ENCODE results near the gene DUSP6. TPM values are rescaled to one million over a fixed set of nuclear protein-coding genes. Genes with fewer than 3 reads are reported as not detected.

The DUSP6 gene
- total and polyA plus RNA-seq, 2 of the 13 experiments (the other 11 are each of a cell fraction or from before 2014, with no cell fraction given) = 40.9 to 161 TPM

GRCh38 chr12:89372584-89373370, 20.5 kb upstream of the DUSP6 start:
- in situ Hi-C loops (cut with HindIII; ENCODE audit: extremely low pct_ligation_motif_present, low pct_unique_long_range_greater_than_20kb) = no loop called here

GRCh38 chr12:89370850-89371249, 18.5 kb upstream of the DUSP6 start:
- WGBS (ENCODE audit: low lambda C conversion rate) = 62% methylated on average over 7 of the region's 7 CpGs
- TF ChIP-seq, protein P1, sequence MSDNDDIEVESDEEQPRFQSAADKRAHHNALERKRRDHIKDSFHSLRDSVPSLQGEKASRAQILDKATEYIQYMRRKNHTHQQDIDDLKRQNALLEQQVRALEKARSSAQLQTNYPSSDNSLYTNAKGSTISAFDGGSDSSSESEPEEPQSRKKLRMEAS (IDR thresholded peaks at IDR 0.05) = peak; percentile 18; the same call in 1 of the 2 replicates
- TF ChIP-seq EP300 (IDR thresholded peaks at IDR 0.05; ENCODE audit: low read depth in 2 of 2, low read length in 2 of 2) (peak in 1 of 2 experiments; percentile 53; a peak in 1 of 4 replicates), EP300 (CRISPR knock-in tag; IDR thresholded peaks at IDR 0.05; ENCODE audit: borderline replicate concordance) (no peak), HNF4A (CRISPR knock-in tag; IDR thresholded peaks at IDR 0.05) (0 out of 2 replicates have a peak, but pooled peaks have one; percentile 11)
- TF ChIP-seq, protein P2, sequence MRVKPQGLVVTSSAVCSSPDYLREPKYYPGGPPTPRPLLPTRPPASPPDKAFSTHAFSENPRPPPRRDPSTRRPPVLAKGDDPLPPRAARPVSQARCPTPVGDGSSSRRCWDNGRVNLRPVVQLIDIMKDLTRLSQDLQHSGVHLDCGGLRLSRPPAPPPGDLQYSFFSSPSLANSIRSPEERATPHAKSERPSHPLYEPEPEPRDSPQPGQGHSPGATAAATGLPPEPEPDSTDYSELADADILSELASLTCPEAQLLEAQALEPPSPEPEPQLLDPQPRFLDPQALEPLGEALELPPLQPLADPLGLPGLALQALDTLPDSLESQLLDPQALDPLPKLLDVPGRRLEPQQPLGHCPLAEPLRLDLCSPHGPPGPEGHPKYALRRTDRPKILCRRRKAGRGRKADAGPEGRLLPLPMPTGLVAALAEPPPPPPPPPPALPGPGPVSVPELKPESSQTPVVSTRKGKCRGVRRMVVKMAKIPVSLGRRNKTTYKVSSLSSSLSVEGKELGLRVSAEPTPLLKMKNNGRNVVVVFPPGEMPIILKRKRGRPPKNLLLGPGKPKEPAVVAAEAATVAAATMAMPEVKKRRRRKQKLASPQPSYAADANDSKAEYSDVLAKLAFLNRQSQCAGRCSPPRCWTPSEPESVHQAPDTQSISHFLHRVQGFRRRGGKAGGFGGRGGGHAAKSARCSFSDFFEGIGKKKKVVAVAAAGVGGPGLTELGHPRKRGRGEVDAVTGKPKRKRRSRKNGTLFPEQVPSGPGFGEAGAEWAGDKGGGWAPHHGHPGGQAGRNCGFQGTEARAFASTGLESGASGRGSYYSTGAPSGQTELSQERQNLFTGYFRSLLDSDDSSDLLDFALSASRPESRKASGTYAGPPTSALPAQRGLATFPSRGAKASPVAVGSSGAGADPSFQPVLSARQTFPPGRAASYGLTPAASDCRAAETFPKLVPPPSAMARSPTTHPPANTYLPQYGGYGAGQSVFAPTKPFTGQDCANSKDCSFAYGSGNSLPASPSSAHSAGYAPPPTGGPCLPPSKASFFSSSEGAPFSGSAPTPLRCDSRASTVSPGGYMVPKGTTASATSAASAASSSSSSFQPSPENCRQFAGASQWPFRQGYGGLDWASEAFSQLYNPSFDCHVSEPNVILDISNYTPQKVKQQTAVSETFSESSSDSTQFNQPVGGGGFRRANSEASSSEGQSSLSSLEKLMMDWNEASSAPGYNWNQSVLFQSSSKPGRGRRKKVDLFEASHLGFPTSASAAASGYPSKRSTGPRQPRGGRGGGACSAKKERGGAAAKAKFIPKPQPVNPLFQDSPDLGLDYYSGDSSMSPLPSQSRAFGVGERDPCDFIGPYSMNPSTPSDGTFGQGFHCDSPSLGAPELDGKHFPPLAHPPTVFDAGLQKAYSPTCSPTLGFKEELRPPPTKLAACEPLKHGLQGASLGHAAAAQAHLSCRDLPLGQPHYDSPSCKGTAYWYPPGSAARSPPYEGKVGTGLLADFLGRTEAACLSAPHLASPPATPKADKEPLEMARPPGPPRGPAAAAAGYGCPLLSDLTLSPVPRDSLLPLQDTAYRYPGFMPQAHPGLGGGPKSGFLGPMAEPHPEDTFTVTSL (CRISPR knock-in tag; IDR thresholded peaks at IDR 0.05; ENCODE audit: borderline replicate concordance) = no peak
- Histone ChIP-seq H3K4me2 (ENCODE audit: low read depth, low read length) (peak overlapping the region; percentile 13), H3K27ac (ENCODE audit: extremely low read length, insufficient read depth, low read length) (no peak overlapping the region), H3K79me2 (ENCODE audit: insufficient read depth, low read length) (no peaks in the 10 kb centered on the region), H3K4me1 (ENCODE audit: insufficient read depth, low read length) (peaks cover 63% of the 10 kb centered on the region), H3K36me3 (replicated peaks in 1 of 2; ENCODE audit: control insufficient read depth in 1 of 2, insufficient read depth in 2 of 2, low read length in 2 of 2) (no peaks in the 10 kb centered on the region), H3K9ac (ENCODE audit: insufficient read depth, low read depth, low read length) (no peak overlapping the region), H4K20me1 (ENCODE audit: insufficient read depth, low read length) (no peaks in the 10 kb centered on the region), H3K9me3 (ENCODE audit: low read length) (no peaks in the 10 kb centered on the region), H2AFZ (ENCODE audit: low read length) (peak overlapping the region; percentile 58), H3K4me3 (replicated peaks in 1 of 3; ENCODE audit: insufficient read depth in 1 of 3, low read depth in 2 of 3, low read length in 3 of 3) (no peak overlapping the region), H3K27me3 (ENCODE audit: control insufficient read depth in 1 of 2, insufficient read depth in 2 of 2, low read length in 2 of 2) (no peaks in the 10 kb centered on the region)
- CTCF ChIA-PET (ENCODE audit: low intra/inter-chr PET ratio, low total read pairs) = no interaction called here
- intact Hi-C loops (cut with micrococcal nuclease; ENCODE audit: unreplicated experiment) (no loop called here), in situ Hi-C loops (cut with HindIII; ENCODE audit: extremely low pct_ligation_motif_present, low pct_unique_long_range_greater_than_20kb) (no loop called here)
- FAIRE-seq = no peak
- no TSS peak for BruUV-seq (replicated peaks)
- no peak for DNase-seq (ENCODE audit: low spot score)
- POLR2A ChIA-PET = interaction anchor here (17.8 kb wide), 1 partner anchor 15 kb away, joined by 430 read pairs; the partner anchor contains the start of gene DUSP6
- ATAC-seq = peak; percentile 23; the same call in 1 of the 3 replicates

More at GRCh38 chr12:89372584-89373370, 20.5 kb upstream of the DUSP6 start:
- POLR2A ChIA-PET = interaction anchor here (17.8 kb wide), 1 partner anchor 17 kb away, joined by 430 read pairs; the partner anchor contains the start of gene DUSP6
- no peak for TF ChIP-seq ZNF672 (CRISPR knock-in tag; IDR thresholded peaks at IDR 0.05)
- no TSS peak for BruUV-seq (replicated peaks)
- peaks cover 83% of the 10 kb centered on the region for H3K4me1 ChIP-seq (ENCODE audit: insufficient read depth, low read length)
- no peak overlapping the region for H3K9ac ChIP-seq (ENCODE audit: insufficient read depth, low read depth, low read length)
- peak overlapping the region; percentile 8 for H3K27ac ChIP-seq (ENCODE audit: extremely low read length, insufficient read depth, low read length)
- no peak overlapping the region for H3K4me3 ChIP-seq (replicated peaks in 1 of 3; ENCODE audit: insufficient read depth in 1 of 3, low read depth in 2 of 3, low read length in 3 of 3)
- no peaks in the 10 kb centered on the region for H3K27me3 ChIP-seq (ENCODE audit: control insufficient read depth in 1 of 2, insufficient read depth in 2 of 2, low read length in 2 of 2)
- CTCF ChIA-PET (ENCODE audit: low intra/inter-chr PET ratio, low total read pairs) = no interaction called here
- intact Hi-C loops (cut with micrococcal nuclease; ENCODE audit: unreplicated experiment) = no loop called here
- H3K36me3 ChIP-seq (replicated peaks in 1 of 2; ENCODE audit: control insufficient read depth in 1 of 2, insufficient read depth in 2 of 2, low read length in 2 of 2) = no peaks in the 10 kb centered on the region
- DNase-seq (ENCODE audit: low spot score) = no peak
- 67% methylated on average over 6 of the region's 6 CpGs for WGBS (ENCODE audit: low lambda C conversion rate)
- no peaks in the 10 kb centered on the region for H4K20me1 ChIP-seq (ENCODE audit: insufficient read depth, low read length)
- H2AFZ ChIP-seq (ENCODE audit: low read length) = no peak overlapping the region
- FAIRE-seq = no peak
- ATAC-seq = no peak
- no peak overlapping the region for H3K4me2 ChIP-seq (ENCODE audit: low read depth, low read length)
- no peaks in the 10 kb centered on the region for H3K79me2 ChIP-seq (ENCODE audit: insufficient read depth, low read length)
- H3K9me3 ChIP-seq (ENCODE audit: low read length) = no peaks in the 10 kb centered on the region
